Activated B cell treated with CpG ODN at 0.5 μM for 24 hours (primary cell): Measurements from ENCODE around the gene MSANTD1. TPM values are rescaled to one million over a fixed set of nuclear protein-coding genes. Genes with fewer than 3 reads are reported as not detected.

Source experiments
- ATAC-seq: fragments of 200-7000 bp; cut with Tn5 transposase; one replicate; pipeline ENCODE4 v1.10.0; 2021; ENCODE audit warnings: low read depth, mild to moderate bottlenecking, moderate library complexity
- CTCF ChIA-PET: fragments of 350-600 bp; sonication (Branson Sonifier 250); formaldehyde crosslinking; loops from one replicate; lab custom pipeline; 2021; ENCODE audit warnings: antibody characterized with exemption; lab: Charles Lee
- POLR2A ChIA-PET: fragments of 350-600 bp; sonication (Branson Sonifier 250); formaldehyde crosslinking; loops from one replicate; lab custom pipeline; 2021; ENCODE audit warnings: antibody characterized with exemption; lab: Charles Lee
- DNase-seq: peaks from one replicate; pipeline ENCODE4 v3.0.0; 2022
- H3K27ac Mint-ChIP-seq: one replicate; pipeline ENCODE4 v1.8.0; 2020; ENCODE audit warnings: mixed read lengths
- H3K27me3 Mint-ChIP-seq: one replicate; pipeline ENCODE4 v1.8.0; 2021; ENCODE audit warnings: mixed read lengths
- H3K36me3 Mint-ChIP-seq: one replicate; pipeline ENCODE4 v1.8.0; 2021; ENCODE audit warnings: low read depth, mixed read lengths
- H3K4me1 Mint-ChIP-seq: one replicate; pipeline ENCODE4 v1.8.0; 2021; ENCODE audit warnings: mixed read lengths
- H3K4me3 Mint-ChIP-seq: one replicate; pipeline ENCODE4 v1.8.0; 2020; ENCODE audit warnings: mild to moderate bottlenecking, mixed read lengths
- H3K9me3 Mint-ChIP-seq: one replicate; pipeline ENCODE4 v1.8.0; 2020; ENCODE audit warnings: mixed read lengths
- intact Hi-C: fragments of 100-400 bp; cut with micrococcal nuclease; formaldehyde crosslinking; loops from one replicate; pipeline ENCODE4 v1.15.1; 2024
- total RNA-seq: library from RNA; stranded (reverse); gene quantifications from 2 replicates; pipeline ENCODE4 v1.2.3, GENCODE V29; 2022
- TF ChIP-seq, protein P1 (sequence below): fragments of 200-600 bp; IDR thresholded peaks from one replicate; pipeline ENCODE4 v1.8.0; 2022; ENCODE audit warnings: antibody characterized with exemption, mild to moderate bottlenecking

Gene MSANTD1
- total RNA-seq, 1 donor from 2014 or later: 5.0 TPM

DNA sequence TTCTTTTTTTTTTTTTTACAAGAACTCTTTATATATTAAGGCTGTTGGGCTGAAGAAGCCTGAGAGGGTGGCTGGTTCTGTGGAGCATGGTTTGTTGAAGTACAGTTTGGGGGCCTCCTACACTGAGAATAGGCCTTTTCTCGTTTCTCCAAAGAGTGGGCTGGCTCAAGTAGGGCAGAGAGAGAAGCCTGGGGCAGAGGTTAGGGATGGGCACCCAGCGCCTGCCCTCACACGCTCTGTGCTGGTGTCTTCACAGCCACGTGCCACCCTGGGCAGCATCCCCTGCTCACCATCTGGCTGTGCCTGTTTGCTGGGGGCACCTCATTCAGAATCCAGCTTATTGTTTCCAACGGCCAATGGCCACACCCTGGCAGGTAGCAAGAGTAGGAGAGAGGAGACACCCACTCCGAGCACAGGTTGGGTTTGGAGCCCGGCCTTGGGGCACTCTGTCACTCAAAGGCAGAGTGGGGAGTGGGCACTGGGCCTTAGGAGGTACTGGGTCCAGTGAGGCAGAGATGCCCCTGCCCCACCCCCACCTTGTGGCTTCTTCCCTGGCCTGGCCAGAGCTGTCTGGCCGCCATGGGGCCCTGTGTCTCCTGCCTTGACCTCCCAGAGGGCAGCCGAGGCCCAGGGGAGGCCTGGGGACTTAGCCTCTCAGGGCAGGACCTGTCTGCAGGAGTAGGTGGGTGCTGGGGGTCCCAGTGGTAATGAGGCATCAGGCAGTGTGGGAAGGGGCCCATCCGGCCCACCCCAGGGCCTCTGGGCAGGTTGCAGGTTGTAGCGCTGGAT lies 2.9 kb downstream of the MSANTD1 start:
- no peaks in the 10 kb centered on the region for H3K27me3 Mint-ChIP-seq
- H3K36me3 Mint-ChIP-seq: peaks cover 14% of the 10 kb centered on the region
- H3K4me1 Mint-ChIP-seq: peaks cover 6% of the 10 kb centered on the region
- DNase-seq: no peak
- TF ChIP-seq, protein P1, sequence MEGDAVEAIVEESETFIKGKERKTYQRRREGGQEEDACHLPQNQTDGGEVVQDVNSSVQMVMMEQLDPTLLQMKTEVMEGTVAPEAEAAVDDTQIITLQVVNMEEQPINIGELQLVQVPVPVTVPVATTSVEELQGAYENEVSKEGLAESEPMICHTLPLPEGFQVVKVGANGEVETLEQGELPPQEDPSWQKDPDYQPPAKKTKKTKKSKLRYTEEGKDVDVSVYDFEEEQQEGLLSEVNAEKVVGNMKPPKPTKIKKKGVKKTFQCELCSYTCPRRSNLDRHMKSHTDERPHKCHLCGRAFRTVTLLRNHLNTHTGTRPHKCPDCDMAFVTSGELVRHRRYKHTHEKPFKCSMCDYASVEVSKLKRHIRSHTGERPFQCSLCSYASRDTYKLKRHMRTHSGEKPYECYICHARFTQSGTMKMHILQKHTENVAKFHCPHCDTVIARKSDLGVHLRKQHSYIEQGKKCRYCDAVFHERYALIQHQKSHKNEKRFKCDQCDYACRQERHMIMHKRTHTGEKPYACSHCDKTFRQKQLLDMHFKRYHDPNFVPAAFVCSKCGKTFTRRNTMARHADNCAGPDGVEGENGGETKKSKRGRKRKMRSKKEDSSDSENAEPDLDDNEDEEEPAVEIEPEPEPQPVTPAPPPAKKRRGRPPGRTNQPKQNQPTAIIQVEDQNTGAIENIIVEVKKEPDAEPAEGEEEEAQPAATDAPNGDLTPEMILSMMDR: no peak
- no peak for ATAC-seq
- ChIA-PET CTCF (no interaction called here), POLR2A (no interaction called here)
- no peak overlapping the region for H3K27ac Mint-ChIP-seq
- intact Hi-C loops: no loop called here
- no peaks in the 10 kb centered on the region for H3K9me3 Mint-ChIP-seq
- no peak overlapping the region for H3K4me3 Mint-ChIP-seq

DNA sequence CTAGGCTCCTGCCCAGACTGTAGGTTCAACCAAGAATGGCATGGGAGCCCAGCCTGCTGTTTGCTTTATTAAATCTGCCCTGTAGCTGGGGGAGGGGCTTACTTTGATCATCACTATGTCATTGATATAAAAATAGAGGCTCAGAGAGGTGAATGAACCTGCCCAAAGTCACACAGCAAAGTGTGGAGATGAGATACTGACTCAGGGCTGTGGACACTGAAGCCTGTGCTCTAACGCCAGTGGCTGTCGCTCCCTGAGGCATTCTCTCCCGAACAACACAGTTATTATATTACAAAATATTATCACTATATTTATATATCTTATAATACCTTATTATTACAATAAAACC lies 3.5 kb downstream of the MSANTD1 start:
- ChIA-PET CTCF (no interaction called here), POLR2A (no interaction called here)
- Mint-ChIP-seq H3K36me3 (peaks cover 14% of the 10 kb centered on the region), H3K27ac (no peak overlapping the region), H3K27me3 (no peaks in the 10 kb centered on the region), H3K4me1 (peaks cover 11% of the 10 kb centered on the region), H3K4me3 (no peak overlapping the region), H3K9me3 (no peaks in the 10 kb centered on the region)
- TF ChIP-seq, protein P1: no peak
- no peak for DNase-seq
- no peak for ATAC-seq
- intact Hi-C loops: no loop called here

DNA sequence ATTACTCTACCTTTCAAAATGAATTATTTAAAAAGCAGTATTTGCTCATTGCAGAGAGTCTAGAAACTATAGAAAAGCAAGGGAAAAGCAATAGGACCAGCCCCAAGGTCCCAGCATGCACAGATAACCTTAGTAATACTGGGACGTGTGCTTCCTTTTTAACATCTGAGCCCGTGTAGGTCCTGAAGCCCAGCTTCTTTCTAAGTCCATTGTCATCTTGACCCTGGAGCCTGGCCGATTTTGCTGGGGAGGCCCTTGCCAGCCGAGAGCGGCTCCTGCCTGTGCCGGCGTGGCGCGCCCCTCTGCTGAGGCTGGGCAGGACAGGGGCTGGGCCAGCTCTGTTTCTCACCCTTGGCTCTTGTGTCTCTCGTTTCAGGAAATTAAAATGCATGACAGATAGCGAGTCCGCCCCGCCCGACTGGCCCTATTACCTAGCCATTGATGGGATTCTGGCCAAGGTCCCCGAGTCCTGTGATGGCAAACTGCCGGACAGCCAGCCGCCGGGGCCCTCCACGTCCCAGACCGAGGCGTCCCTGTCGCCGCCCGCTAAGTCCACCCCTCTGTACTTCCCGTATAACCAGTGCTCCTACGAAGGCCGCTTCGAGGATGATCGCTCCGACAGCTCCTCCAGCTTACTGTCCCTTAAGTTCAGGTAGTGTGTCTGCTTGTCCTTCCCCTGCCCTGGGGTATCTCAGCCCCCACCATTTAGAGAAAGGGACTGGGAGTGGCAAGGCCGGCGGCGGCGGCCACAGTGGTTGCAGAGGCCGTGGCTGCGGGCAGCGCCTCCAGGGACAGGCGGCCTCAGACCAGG lies 4.1 kb downstream of the MSANTD1 start:
- DNase-seq (no peak), ATAC-seq (no peak)
- no peak overlapping the region for H3K27ac Mint-ChIP-seq
- no peaks in the 10 kb centered on the region for H3K9me3 Mint-ChIP-seq
- H3K36me3 Mint-ChIP-seq: peaks cover 14% of the 10 kb centered on the region
- H3K27me3 Mint-ChIP-seq: no peaks in the 10 kb centered on the region
- ChIA-PET CTCF (no interaction called here), POLR2A (no interaction called here)
- intact Hi-C loops: no loop called here
- H3K4me3 Mint-ChIP-seq: no peak overlapping the region
- TF ChIP-seq, protein P1: no peak
- H3K4me1 Mint-ChIP-seq: peaks cover 17% of the 10 kb centered on the region

DNA sequence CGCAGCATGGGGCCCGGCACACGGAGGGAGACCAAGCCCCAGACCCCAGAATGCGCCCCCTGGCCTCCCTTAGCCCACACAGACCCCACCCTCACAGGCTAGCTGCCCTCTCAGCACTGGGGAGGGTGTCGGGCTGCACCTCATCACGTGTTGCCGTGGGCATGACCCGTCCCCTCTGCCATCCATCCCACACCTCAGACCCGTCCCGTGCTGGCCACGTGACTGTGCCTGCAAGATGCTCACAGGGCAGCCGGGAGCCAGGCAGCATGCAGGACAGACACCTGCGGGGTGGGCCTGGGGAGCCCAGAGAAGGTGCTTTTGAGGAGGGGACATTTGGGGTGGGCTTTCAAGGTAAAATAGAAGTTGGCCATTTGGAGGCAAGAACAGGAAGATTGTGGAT lies 4.8 kb downstream of the MSANTD1 start:
- CTCF ChIA-PET: no interaction called here
- DNase-seq (no peak), ATAC-seq (no peak)
- Mint-ChIP-seq H3K4me3 (no peak overlapping the region), H3K27me3 (no peaks in the 10 kb centered on the region), H3K9me3 (no peaks in the 10 kb centered on the region), H3K27ac (no peak overlapping the region), H3K36me3 (peaks cover 14% of the 10 kb centered on the region), H3K4me1 (peaks cover 24% of the 10 kb centered on the region)
- TF ChIP-seq, protein P1: no peak
- POLR2A ChIA-PET: no interaction called here
- intact Hi-C loops: no loop called here
